Neural progenitor cell (in vitro differentiated cells): ENCODE measurements around the gene STAC. TPM values are rescaled to one million over a fixed set of nuclear protein-coding genes. Genes with fewer than 3 reads are reported as not detected.

ENCODE experiments used
- DNase-seq: peaks from one replicate; pipeline ENCODE4 v3.0.0-alpha.2; 2016; ENCODE audit warnings: low spot score
- H2AFZ ChIP-seq: fragments of 200-600 bp; sonication (generic); replicated peaks from 2 replicates; pipeline ENCODE4 v1.6.1; 2016; ENCODE audit warnings: antibody characterized with exemption
- H3F3A ChIP-seq: fragments of 200-600 bp; sonication (generic); 2 replicates; pipeline ENCODE4 v1.6.1; 2016; ENCODE audit warnings: antibody characterized with exemption, low read depth
- H3K27ac ChIP-seq: fragments of 200-600 bp; sonication (generic); 2 replicates; pipeline ENCODE4 v1.5.1; 2016; ENCODE audit warnings: mild to moderate bottlenecking
- H3K27me3 ChIP-seq: fragments of 200-600 bp; sonication (generic); 2 replicates; pipeline ENCODE4 v1.6.1; 2016; ENCODE audit warnings: mild to moderate bottlenecking, moderate library complexity
- H3K36me3 ChIP-seq: fragments of 200-600 bp; sonication (generic); 2 replicates; pipeline ENCODE4 v1.5.1; 2016
- H3K4me1 ChIP-seq: fragments of 200-600 bp; sonication (generic); 2 replicates; pipeline ENCODE4 v1.6.1; 2016; ENCODE audit warnings: mixed run types
- H3K4me2 ChIP-seq: fragments of 200-600 bp; sonication (generic); 2 replicates; pipeline ENCODE4 v1.6.1; 2016
- H3K4me3 ChIP-seq: fragments of 200-600 bp; sonication (generic); 2 replicates; pipeline ENCODE4 v1.5.1; 2016
- H3K79me2 ChIP-seq: fragments of 200-600 bp; sonication (generic); 2 replicates; pipeline ENCODE4 v1.6.1; 2016; ENCODE audit warnings: low read depth
- H3K9ac ChIP-seq: fragments of 200-600 bp; sonication (generic); 2 replicates; pipeline ENCODE4 v1.6.1; 2016
- H3K9me3 ChIP-seq: fragments of 200-600 bp; sonication (generic); 2 replicates; pipeline ENCODE4 v1.5.1; 2016; ENCODE audit warnings: low read depth
- H4K20me1 ChIP-seq: fragments of 200-600 bp; sonication (generic); 2 replicates; pipeline ENCODE4 v1.6.1; 2016; ENCODE audit warnings: low read depth
- H3K27ac Mint-ChIP-seq: 3 replicates; pipeline ENCODE4 v1.8.0; 2021; ENCODE audit warnings: mixed read lengths
- H3K27me3 Mint-ChIP-seq: 2 replicates; pipeline ENCODE4 v1.8.0; 2022; ENCODE audit warnings: low read depth, mild to moderate bottlenecking, inconsistent platforms, moderate library complexity, mixed read lengths; ENCODE audit not compliant: insufficient read depth
- H3K36me3 Mint-ChIP-seq: 3 replicates; pipeline ENCODE4 v1.8.0; 2021; ENCODE audit warnings: mixed read lengths
- H3K4me1 Mint-ChIP-seq: 3 replicates; pipeline ENCODE4 v1.8.0; 2021; ENCODE audit warnings: mixed read lengths
- H3K4me3 Mint-ChIP-seq: 3 replicates; pipeline ENCODE4 v1.8.0; 2021; ENCODE audit warnings: mild to moderate bottlenecking, moderate library complexity, mixed read lengths
- H3K9me3 Mint-ChIP-seq: 3 replicates; pipeline ENCODE4 v1.8.0; 2020; ENCODE audit warnings: mixed read lengths
- EZH2 ChIP-seq: fragments of 200-600 bp; sonication (generic); IDR thresholded peaks from 2 replicates; pipeline ENCODE4 v1.6.1; 2017; ENCODE audit warnings: antibody characterized with exemption, mild to moderate bottlenecking, moderate library complexity
- EZH2phosphoT487 ChIP-seq: fragments of 200-600 bp; sonication (generic); IDR thresholded peaks from 2 replicates; pipeline ENCODE4 v1.6.1; 2017; ENCODE audit warnings: antibody characterized with exemption
- total RNA-seq: library from RNA; depleted of rRNA; stranded (reverse); fragments of >200 nt; gene quantifications from 2 replicates; pipeline ENCODE4 v1.2.3, GENCODE V29; 2015; ENCODE audit warnings: low replicate concordance
- TF ChIP-seq, protein P1 (sequence below): fragments of 200-600 bp; sonication (generic); IDR thresholded peaks from 2 replicates; pipeline ENCODE4 v1.5.1; 2017; ENCODE audit warnings: antibody characterized with exemption, mild to moderate bottlenecking

Gene STAC
- total RNA-seq, 1 donor from 2014 or later = 6.5 TPM

DNA sequence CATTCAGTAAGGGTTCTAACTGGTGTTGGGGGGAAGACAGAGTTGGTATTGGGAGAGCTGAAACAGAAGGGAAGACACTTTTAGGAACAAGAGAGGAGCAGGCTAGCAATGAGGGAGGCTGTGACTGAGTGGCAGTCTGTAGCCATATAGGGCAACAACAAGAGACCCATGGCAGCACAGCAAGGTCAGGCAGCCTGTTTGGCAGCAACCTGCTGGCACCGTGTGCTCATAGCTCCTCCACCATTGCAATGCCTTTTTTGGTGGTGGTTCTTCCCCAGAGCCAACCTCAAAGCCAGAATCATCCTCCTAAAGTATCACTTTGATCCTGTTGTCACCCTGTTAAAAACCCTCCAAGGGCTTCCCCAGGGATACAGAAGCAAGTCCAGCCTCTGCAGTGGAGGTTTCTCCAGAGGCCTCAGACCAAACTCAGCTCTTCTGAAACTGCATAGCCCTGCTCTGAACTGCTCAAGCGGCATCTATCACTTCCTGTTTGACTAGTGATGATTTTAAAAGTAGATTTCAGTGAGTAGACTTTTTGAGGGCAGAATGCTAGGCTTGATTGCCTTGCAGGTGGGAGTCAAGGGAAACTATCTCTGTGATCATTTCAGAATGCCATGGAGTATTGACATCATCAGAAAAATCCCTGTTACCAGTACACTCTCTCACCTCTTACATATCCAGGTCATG is 176.9 kb downstream of the STAC start:
- Histone ChIP-seq H3K27me3 (no peaks in the 10 kb centered on the region), H3K9ac (no peak overlapping the region), H3F3A (no peaks in the 10 kb centered on the region), H3K4me1 (peaks cover 15% of the 10 kb centered on the region), H4K20me1 (no peaks in the 10 kb centered on the region), H3K4me3 (no peak overlapping the region), H3K4me2 (no peak overlapping the region), H3K36me3 (no peaks in the 10 kb centered on the region), H2AFZ (no peak overlapping the region), H3K9me3 (no peaks in the 10 kb centered on the region), H3K27ac (no peak overlapping the region), H3K79me2 (no peaks in the 10 kb centered on the region)
- H3K27me3 Mint-ChIP-seq = peaks cover 6% of the 10 kb centered on the region
- no peaks in the 10 kb centered on the region for H3K36me3 Mint-ChIP-seq
- H3K9me3 Mint-ChIP-seq = no peaks in the 10 kb centered on the region
- H3K27ac Mint-ChIP-seq = no peak overlapping the region
- H3K4me1 Mint-ChIP-seq = peaks cover 21% of the 10 kb centered on the region
- no peak for TF ChIP-seq EZH2phosphoT487
- DNase-seq = no peak
- no peak overlapping the region for H3K4me3 Mint-ChIP-seq

DNA sequence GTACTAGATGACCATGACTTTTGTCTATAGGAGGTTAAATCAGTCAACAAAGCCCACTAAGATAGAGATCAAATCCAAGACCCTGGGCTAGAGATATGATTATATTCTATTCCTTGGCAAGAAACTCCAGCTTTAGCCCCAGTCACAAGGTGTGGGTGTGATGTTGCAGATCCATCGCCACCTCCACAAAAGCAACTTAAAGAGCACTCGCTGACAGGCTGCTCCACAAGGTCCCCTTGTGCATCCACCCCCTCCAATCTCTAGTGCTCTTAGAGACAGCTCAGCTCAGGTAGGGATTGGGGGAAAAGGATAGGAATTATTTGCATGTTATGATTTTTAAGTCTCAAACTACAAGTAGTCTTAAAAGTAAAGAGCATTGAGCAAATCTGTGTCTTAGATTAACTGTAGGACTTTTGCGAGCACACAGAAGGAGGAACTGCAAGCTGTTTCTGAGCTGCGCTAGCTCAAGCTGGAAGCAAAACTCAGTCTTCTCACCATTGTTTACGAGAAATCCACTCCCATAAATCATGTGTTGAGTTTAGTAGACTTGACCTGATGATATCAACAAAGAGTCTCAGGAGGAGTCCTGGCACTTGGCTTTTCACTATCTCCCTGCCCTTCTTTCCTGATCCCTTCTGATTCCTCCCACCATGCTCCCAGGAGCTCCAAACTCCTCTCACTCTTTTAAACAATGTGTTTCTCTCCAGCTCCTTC is 177.6 kb downstream of the STAC start:
- no peak overlapping the region for H3K4me3 ChIP-seq
- Mint-ChIP-seq H3K4me3 (no peak overlapping the region), H3K4me1 (peaks cover 22% of the 10 kb centered on the region), H3K27me3 (peaks cover 6% of the 10 kb centered on the region), H3K9me3 (no peaks in the 10 kb centered on the region), H3K27ac (no peak overlapping the region), H3K36me3 (no peaks in the 10 kb centered on the region)
- DNase-seq = no peak
- no peaks in the 10 kb centered on the region for H4K20me1 ChIP-seq
- no peaks in the 10 kb centered on the region for H3F3A ChIP-seq
- H3K27me3 ChIP-seq = no peaks in the 10 kb centered on the region
- no peak overlapping the region for H3K27ac ChIP-seq
- H3K36me3 ChIP-seq = no peaks in the 10 kb centered on the region
- TF ChIP-seq EZH2 (no peak), EZH2phosphoT487 (no peak)
- TF ChIP-seq, protein P1, sequence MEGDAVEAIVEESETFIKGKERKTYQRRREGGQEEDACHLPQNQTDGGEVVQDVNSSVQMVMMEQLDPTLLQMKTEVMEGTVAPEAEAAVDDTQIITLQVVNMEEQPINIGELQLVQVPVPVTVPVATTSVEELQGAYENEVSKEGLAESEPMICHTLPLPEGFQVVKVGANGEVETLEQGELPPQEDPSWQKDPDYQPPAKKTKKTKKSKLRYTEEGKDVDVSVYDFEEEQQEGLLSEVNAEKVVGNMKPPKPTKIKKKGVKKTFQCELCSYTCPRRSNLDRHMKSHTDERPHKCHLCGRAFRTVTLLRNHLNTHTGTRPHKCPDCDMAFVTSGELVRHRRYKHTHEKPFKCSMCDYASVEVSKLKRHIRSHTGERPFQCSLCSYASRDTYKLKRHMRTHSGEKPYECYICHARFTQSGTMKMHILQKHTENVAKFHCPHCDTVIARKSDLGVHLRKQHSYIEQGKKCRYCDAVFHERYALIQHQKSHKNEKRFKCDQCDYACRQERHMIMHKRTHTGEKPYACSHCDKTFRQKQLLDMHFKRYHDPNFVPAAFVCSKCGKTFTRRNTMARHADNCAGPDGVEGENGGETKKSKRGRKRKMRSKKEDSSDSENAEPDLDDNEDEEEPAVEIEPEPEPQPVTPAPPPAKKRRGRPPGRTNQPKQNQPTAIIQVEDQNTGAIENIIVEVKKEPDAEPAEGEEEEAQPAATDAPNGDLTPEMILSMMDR = no peak
- H3K9ac ChIP-seq = no peak overlapping the region
- H3K79me2 ChIP-seq = no peaks in the 10 kb centered on the region
- H3K4me1 ChIP-seq = peaks cover 15% of the 10 kb centered on the region
- no peak overlapping the region for H2AFZ ChIP-seq
- no peak overlapping the region for H3K4me2 ChIP-seq
- no peaks in the 10 kb centered on the region for H3K9me3 ChIP-seq

DNA sequence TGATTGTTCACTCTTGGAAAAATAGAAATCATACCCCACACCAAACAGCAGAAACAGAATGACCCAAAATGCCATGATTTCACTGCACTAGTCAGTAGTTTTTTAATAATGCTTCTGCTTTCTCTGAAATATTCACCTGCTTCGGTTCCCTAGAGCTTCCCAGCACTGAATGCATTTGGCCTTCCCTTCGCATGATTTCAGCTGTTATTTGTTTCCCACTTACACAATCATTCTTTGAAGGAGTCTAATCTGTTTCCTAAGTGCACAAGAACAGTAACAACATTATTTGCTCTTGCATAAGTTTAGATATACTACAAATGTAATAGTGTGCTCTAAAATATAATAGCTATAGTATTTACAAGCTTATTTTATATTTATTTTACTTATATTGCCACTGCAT is 178.7 kb downstream of the STAC start:
- Mint-ChIP-seq H3K4me3 (no peak overlapping the region), H3K4me1 (peaks cover 25% of the 10 kb centered on the region), H3K9me3 (no peaks in the 10 kb centered on the region)

More for the DNA sequence above, 178.7 kb downstream of the STAC start:
- no peak for DNase-seq
- Histone ChIP-seq H4K20me1 (no peaks in the 10 kb centered on the region), H3K9me3 (no peaks in the 10 kb centered on the region), H3K27ac (no peak overlapping the region), H3K79me2 (no peaks in the 10 kb centered on the region), H3K4me1 (peaks cover 15% of the 10 kb centered on the region), H3K4me3 (no peak overlapping the region), H3K9ac (no peak overlapping the region), H3K27me3 (no peaks in the 10 kb centered on the region), H3F3A (no peaks in the 10 kb centered on the region), H2AFZ (no peak overlapping the region), H3K36me3 (no peaks in the 10 kb centered on the region), H3K4me2 (no peak overlapping the region)
- no peaks in the 10 kb centered on the region for H3K36me3 Mint-ChIP-seq
- no peak overlapping the region for H3K27ac Mint-ChIP-seq
- peaks cover 6% of the 10 kb centered on the region for H3K27me3 Mint-ChIP-seq
- TF ChIP-seq, protein P1 = no peak
- TF ChIP-seq EZH2phosphoT487 (no peak), EZH2 (no peak)
